ENCODE measurements around the gene CAMK1D. TPM values are rescaled to one million over a fixed set of nuclear protein-coding genes. Genes with fewer than 3 reads are reported as not detected.
"Not testable (repeated sequence)": the region's sequence is repeated elsewhere in the genome, so short reads cannot be mapped to it uniquely, and the experiment has no call there.

The CAMK1D gene
- total and polyA plus RNA-seq, 9 donors = 1.8 to 11.7 (median 5.5) TPM

DNA sequence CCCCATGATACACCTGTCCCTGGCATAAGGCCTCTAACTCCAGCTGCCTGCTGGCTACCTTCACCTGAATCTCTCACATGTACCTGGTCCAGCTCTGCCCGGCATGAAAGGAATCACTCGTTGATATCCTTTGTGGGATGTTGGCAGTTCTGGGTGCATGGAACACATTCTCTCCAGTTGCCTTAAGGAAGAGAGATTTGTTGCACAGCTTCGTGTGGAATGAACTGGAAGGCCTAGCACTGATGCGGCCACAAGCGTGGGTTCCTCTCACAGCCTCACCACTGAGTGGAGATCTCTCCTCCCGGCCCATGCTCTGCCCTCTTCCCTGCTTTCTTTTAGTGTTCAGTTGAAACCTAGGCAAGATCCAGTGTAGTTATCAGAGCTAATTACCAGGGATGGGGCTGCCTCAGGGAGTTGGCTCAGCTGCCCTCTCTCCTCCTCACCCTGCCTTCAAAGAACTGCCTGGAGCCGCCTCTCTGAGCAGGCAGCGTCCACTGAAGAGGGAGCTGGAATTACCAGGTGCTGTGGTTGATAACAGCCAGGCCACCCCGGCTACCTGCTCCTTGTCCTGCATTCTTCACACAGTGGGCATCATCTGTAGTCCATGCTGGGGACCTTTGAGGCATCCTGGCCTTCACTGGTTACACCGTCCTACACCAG lies 457.9 kb downstream of the CAMK1D start:
- DNase-seq = no peak
- WGBS, 3 donors = 76 to 82% (median 80%) methylated on average over 10 of the region's 10 CpGs

GRCh38 chr10:12808014-12808613 lies 458.8 kb downstream of the CAMK1D start:
- TF ChIP-seq POLR2A (IDR thresholded peaks at IDR 0.05) (no peak), EP300 (IDR thresholded peaks at IDR 0.05) (no peak), CTCF (IDR thresholded peaks at IDR 0.05) (no peak)
- Histone ChIP-seq H3K4me3 (no peak overlapping the region), H3K27me3 (no peaks in the 10 kb centered on the region), H3K36me3 (no peaks in the 10 kb centered on the region), H3K9me3 (no peaks in the 10 kb centered on the region), H3K4me1 (ENCODE audit: insufficient read depth) (no peaks in the 10 kb centered on the region), H3K27ac (no peak overlapping the region)
- no peak for DNase-seq
- intact Hi-C loops (cut with DNase I) = no loop called here
- whole genome bisulfite sequencing, 3 donors = 89 to 93% (median 91%) methylated on average over 11 of the region's 11 CpGs

More for the DNA sequence above, 457.9 kb downstream of the CAMK1D start:
- TF ChIP-seq CTCF (IDR thresholded peaks at IDR 0.05) (no peak), EP300 (IDR thresholded peaks at IDR 0.05) (no peak), POLR2A (IDR thresholded peaks at IDR 0.05) (no peak)
- intact Hi-C loops (cut with DNase I) = no loop called here
- Histone ChIP-seq H3K27ac (no peak overlapping the region), H3K27me3 (no peaks in the 10 kb centered on the region), H3K4me3 (no peak overlapping the region), H3K36me3 (no peaks in the 10 kb centered on the region), H3K4me1 (ENCODE audit: insufficient read depth) (no peaks in the 10 kb centered on the region), H3K9me3 (no peaks in the 10 kb centered on the region)

- H3K4me1 ChIP-seq (ENCODE audit: insufficient read depth); H3K36me3 ChIP-seq; H3K27ac ChIP-seq; H3K9me3 ChIP-seq; H3K4me3 ChIP-seq; DNase-seq; H3K27me3 ChIP-seq; intact Hi-C loops (cut with DNase I): not testable (repeated sequence)
- 88 to 96% (median 95%) methylated on average over 6 of the region's 6 CpGs for WGBS, 3 donors
These were observed 460.7 kb downstream of the CAMK1D start for GRCh38 chr10:12810046-12810445.

GRCh38 chr10:12811826-12812225 lies 462.5 kb downstream of the CAMK1D start:
- Histone ChIP-seq H3K27ac (no peak overlapping the region), H3K27me3 (no peaks in the 10 kb centered on the region), H3K9me3 (no peaks in the 10 kb centered on the region), H3K4me3 (no peak overlapping the region), H3K4me1 (ENCODE audit: insufficient read depth) (no peaks in the 10 kb centered on the region), H3K36me3 (no peaks in the 10 kb centered on the region)
- intact Hi-C loops (cut with DNase I) = no loop called here
- TF ChIP-seq EP300 (IDR thresholded peaks at IDR 0.05) (no peak), CTCF (IDR thresholded peaks at IDR 0.05) (no peak), POLR2A (IDR thresholded peaks at IDR 0.05) (no peak)
- no peak for DNase-seq
- WGBS, 3 donors = 57 to 65% (median 62%) methylated on average over 14 of the region's 14 CpGs

DNA sequence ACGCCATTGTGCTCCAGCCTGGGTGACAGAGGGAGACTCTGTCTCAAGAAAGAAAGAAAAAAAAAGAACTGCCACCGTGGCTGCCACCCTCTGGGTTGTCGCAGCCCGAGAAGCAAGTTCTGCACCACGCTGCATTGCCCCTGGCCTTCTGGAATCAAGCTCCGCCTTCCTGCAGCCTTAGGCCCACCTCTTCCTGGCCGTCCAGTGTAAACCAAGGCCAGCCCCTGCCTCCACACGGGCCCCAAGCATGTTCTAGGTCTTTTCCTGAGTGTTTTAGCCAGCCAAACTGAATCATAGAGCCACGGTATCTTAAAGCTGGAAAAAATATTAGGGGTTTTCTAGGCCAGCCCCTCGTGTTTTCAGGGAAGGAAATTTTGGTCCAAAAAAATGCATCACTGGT lies 463.2 kb downstream of the CAMK1D start:
- TF ChIP-seq EP300 (IDR thresholded peaks at IDR 0.05) = no peak
- TF ChIP-seq POLR2A (IDR thresholded peaks at IDR 0.05) = no peak
- TF ChIP-seq CTCF (IDR thresholded peaks at IDR 0.05) = no peak
- Histone ChIP-seq H3K27me3 (no peaks in the 10 kb centered on the region), H3K4me1 (ENCODE audit: insufficient read depth) (no peaks in the 10 kb centered on the region), H3K36me3 (no peaks in the 10 kb centered on the region), H3K27ac (no peak overlapping the region), H3K4me3 (no peak overlapping the region), H3K9me3 (no peaks in the 10 kb centered on the region)
- no peak for DNase-seq
- WGBS, 3 donors = 82 to 86% (median 84%) methylated on average over 10 of the region's 10 CpGs
- intact Hi-C loops (cut with DNase I) = no loop called here
